Motor neuron (in vitro differentiated cells): ENCODE results near the gene GPR12. TPM values are rescaled to one million over a fixed set of nuclear protein-coding genes. Genes with fewer than 3 reads are reported as not detected.

ENCODE experiments used
- ATAC-seq, 8 experiments: fragments of 200-7000 bp; cut with Tn5 transposase; replicated peaks in 6 of 8; 2 replicates each; pipeline ENCODE4 v1.8.0; 2021; ENCODE audit warnings: mild to moderate bottlenecking in 8 of 8, moderate library complexity in 8 of 8
- H3K27ac ChIP-seq, 2 donors: fragments of 250-450 bp; sonication (Bioruptor Pico); 2 replicates each; pipeline ENCODE4 v1.9.0; 2021; ENCODE audit warnings: antibody characterized with exemption in 2 of 2, mild to moderate bottlenecking in 2 of 2, moderate library complexity in 1 of 2
- H3K4me1 ChIP-seq, 2 donors: fragments of 250-450 bp; sonication (Bioruptor Pico); replicated peaks in 1 of 2; 2 replicates each; pipeline ENCODE4 v1.6.1; 2021; ENCODE audit warnings: antibody characterized with exemption in 2 of 2, mild to moderate bottlenecking in 2 of 2, moderate library complexity in 1 of 2
- H3K4me3 ChIP-seq, 5 donors: fragments of 250-450 bp; sonication (Bioruptor Pico); 2 replicates each; pipeline ENCODE4 v1.9.0; 2021; ENCODE audit warnings: antibody characterized with exemption in 5 of 5, mild to moderate bottlenecking in 5 of 5, moderate library complexity in 4 of 5
- WGBS, 10 experiments: fragments of 450-650 bp; shearing (Covaris generic); methylation state at CpG; one replicate each; pipeline ENCODE4 v1.0.0; 2022; 5-methylcytosine and 5-hydroxymethylcytosine counted together
- in situ Hi-C, 9 experiments: fragments of 400-800 bp; cut with MboI; loops; one replicate each; pipeline ENCODE4 v1.15.0; 2021; ENCODE audit warnings: low sequenced_read_pairs in 9 of 9, low pct_unique_long_range_greater_than_20kb in 2 of 9; ENCODE audit not compliant: unreplicated experiment in 9 of 9
- total RNA-seq, 8 experiments: library from RNA; unstranded; fragments of 300-600 nt; gene quantifications; 2 replicates each; pipeline versions ENCODE4 v1.2.3 to v1.2.4, GENCODE V29; 2022

The GPR12 gene
- total RNA-seq, 8 experiments from 2014 or later, result 0.17 to 3.5 (median 2.1) TPM; not detected in 2

GRCh38 chr13:26709461-26709860, 51.1 kb downstream of the GPR12 start:
- no peak for ATAC-seq
- in situ Hi-C loops, result loop anchor here in 5 of 9 experiments (10.0 to 25.0 kb wide), 3 partner anchors 165 to 225 kb away; no protein-coding TSS in a partner anchor
- WGBS, 10 experiments, result 37 to 82% (median 80%) methylated on average over 1 to 7 of the region's 7 CpGs; no CpG with 5 or more reads in 4 of the 10 experiments

GRCh38 chr13:26708007-26708297, 52.6 kb downstream of the GPR12 start:
- in situ Hi-C loops, result loop anchor here in 5 of 9 experiments (10.0 to 25.0 kb wide), 3 partner anchors 167 to 227 kb away; no protein-coding TSS in a partner anchor
- no peak for ATAC-seq
- 80% methylated on average over 1 of the region's 6 CpGs; no CpG with 5 or more reads in 9 of the 10 experiments for WGBS, 10 experiments
- Histone ChIP-seq H3K27ac (no peak overlapping the region), H3K4me1 (no peaks in the 10 kb centered on the region), H3K4me3 (no peak overlapping the region)

More at GRCh38 chr13:26709461-26709860, 51.1 kb downstream of the GPR12 start:
- H3K27ac ChIP-seq, result no peak overlapping the region
- H3K4me1 ChIP-seq, result no peaks in the 10 kb centered on the region
- H3K4me3 ChIP-seq, result no peak overlapping the region

- peak; percentile 77 to 95 (median 88) for ATAC-seq
- in situ Hi-C loops, result loop anchor here in 5 of 9 experiments (10.0 to 25.0 kb wide), 3 partner anchors 167 to 227 kb away; no protein-coding TSS in a partner anchor
- Histone ChIP-seq H3K4me3 (no peak overlapping the region), H3K4me1 (no peaks in the 10 kb centered on the region), H3K27ac (no peak overlapping the region)
- WGBS, 10 experiments, result 0 to 100% (median 40%) methylated on average over 1 to 7 of the region's 13 CpGs; no CpG with 5 or more reads in 5 of the 10 experiments
These were observed 53.2 kb downstream of the GPR12 start for GRCh38 chr13:26707122-26708006.

- no peaks in the 10 kb centered on the region for H3K4me1 ChIP-seq
- ATAC-seq, result no peak
- in situ Hi-C loops, result loop anchor here in 5 of 9 experiments (10.0 to 25.0 kb wide), 3 partner anchors 168 to 228 kb away; no protein-coding TSS in a partner anchor
- H3K4me3 ChIP-seq, result no peak overlapping the region
- H3K27ac ChIP-seq, result no peak overlapping the region
- WGBS, 10 experiments, result 17 to 100% (median 47%) methylated on average over 1 to 5 of the region's 7 CpGs; no CpG with 5 or more reads in 3 of the 10 experiments
These were observed 54.2 kb downstream of the GPR12 start for GRCh38 chr13:26706381-26706780.

- 0 to 100% (median 94%) methylated on average over 1 to 3 of the region's 4 CpGs; no CpG with 5 or more reads in 7 of the 10 experiments for WGBS, 10 experiments
These were observed 55.0 kb downstream of the GPR12 start for GRCh38 chr13:26705536-26705935.

More at GRCh38 chr13:26705536-26705935, 55.0 kb downstream of the GPR12 start:
- H3K27ac ChIP-seq, result no peak overlapping the region
- in situ Hi-C loops, result loop anchor here in 5 of 9 experiments (10.0 to 25.0 kb wide), 3 partner anchors 169 to 229 kb away; no protein-coding TSS in a partner anchor
- no peak for ATAC-seq
- no peaks in the 10 kb centered on the region for H3K4me1 ChIP-seq
- H3K4me3 ChIP-seq, result no peak overlapping the region

Other genes with a start within 250 kb of the GPR12 start
- gene WASF3, start 203.1 kb downstream of the GPR12 start, total RNA-seq, result 10 to 100 TPM in 6 of 8 experiments, 1 to 10 TPM in 2; 1.4 to 44.2 (median 22.4) TPM